KBM-7 (cell line): ENCODE measurements around the gene PCDHB14.
"Not testable (repeated sequence)": the region's sequence is repeated elsewhere in the genome, so short reads cannot be mapped to it uniquely, and the experiment has no call there.

Source experiments
- DNase-seq: peaks from one replicate; pipeline ENCODE4 v3.0.0-alpha.2; 2015
- in situ Hi-C: fragments of 300-500 bp; cut with MboI; formaldehyde crosslinking; loops from 2 replicates; pipeline ENCODE4 v1.14.3; 2020; ENCODE audit warnings: low sequenced_read_pairs, low pct_unique_long_range_greater_than_20kb, mixed read lengths

Gene PCDHB14

DNA sequence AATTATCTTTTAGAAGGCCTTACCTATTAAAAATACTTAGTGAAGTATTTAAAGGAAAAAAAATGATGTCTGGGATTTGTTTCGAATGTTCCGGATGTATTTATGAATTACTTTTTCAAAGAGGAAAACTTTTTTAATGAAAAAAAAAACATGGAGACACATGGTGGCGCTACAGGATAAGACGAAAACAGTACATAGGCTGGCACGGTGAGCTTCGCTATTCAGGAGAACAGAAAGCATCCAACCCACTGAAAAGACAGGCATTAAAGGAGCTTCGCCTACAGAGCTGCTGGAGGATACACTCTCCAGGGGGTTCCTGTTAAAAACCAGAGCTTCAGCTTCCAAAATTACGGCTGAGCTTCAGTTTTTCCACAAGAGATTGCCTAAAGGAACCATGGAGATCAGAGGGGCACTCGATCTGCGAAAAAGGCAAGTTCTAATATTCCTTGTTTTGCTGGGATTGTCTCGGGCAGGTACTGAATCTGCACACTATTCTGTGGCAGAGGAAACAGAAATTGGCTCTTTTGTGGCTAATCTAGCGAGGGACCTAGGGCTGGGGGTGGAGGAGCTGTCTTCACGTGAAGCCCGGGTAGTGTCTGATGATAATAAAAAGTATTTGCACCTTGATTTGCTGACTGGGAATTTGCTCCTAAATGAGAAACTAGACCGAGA lies at the start of gene PCDHB14:
TSS of gene PCDHB14 (plus strand) at position 232 of the 672 bp plus-strand sequence. CDS start at position 395, 163 bp downstream.
- peak; percentile 47 for DNase-seq
- in situ Hi-C loops: loop anchor here (25.0 kb wide), 1 partner anchor 339 kb away; no protein-coding TSS in a partner anchor

DNA sequence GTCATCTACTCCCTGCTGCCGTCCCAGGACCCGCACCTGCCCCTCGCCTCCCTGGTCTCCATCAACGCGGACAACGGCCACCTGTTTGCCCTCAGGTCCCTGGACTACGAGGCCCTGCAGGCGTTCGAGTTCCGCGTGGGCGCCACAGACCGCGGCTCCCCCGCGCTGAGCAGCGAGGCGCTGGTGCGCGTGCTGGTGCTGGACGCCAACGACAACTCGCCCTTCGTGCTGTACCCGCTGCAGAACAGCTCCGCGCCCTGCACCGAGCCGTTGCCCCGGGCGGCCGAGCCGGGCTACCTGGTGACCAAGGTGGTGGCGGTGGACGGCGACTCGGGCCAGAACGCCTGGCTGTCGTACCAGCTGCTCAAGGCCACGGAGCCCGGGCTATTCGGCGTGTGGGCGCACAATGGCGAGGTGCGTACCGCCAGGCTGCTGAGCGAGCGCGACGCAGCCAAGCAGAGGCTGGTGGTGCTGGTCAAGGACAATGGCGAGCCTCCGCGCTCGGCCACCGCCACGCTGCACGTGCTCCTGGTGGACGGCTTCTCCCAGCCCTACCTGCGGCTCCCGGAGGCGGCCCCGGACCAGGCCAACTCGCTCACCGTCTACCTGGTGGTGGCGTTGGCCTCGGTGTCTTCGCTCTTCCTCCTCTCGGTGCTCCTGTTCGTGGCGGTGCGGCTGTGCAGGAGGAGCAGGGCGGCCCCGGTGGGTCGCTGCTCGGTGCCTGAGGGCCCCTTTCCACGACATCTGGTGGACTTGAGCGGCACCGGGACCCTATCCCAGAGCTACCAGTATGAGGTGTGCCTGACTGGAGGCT lies 48.6 kb upstream of the PCDHB14 start:
- in situ Hi-C loops, DNase-seq: not testable (repeated sequence)

DNA sequence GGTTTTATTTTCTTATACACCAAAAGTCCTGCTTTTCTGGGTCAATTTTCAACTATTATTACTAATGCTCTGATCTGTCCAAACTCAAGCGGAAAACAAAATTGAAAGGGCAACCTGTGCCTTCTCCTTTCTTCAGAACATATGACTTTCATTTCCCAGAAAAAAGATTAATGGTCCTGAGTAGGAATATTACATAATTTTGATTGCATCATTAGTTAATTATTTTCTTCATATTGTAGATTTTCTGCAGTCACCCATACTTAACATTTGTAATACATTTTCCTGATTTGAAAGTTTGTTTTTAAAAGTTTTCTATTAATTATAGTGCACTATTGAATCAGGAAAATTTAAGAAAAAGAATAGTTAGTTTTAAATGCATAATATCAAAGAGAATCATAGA lies 47.2 kb upstream of the PCDHB14 start:
- in situ Hi-C loops: no loop called here
- DNase-seq: no peak

DNA sequence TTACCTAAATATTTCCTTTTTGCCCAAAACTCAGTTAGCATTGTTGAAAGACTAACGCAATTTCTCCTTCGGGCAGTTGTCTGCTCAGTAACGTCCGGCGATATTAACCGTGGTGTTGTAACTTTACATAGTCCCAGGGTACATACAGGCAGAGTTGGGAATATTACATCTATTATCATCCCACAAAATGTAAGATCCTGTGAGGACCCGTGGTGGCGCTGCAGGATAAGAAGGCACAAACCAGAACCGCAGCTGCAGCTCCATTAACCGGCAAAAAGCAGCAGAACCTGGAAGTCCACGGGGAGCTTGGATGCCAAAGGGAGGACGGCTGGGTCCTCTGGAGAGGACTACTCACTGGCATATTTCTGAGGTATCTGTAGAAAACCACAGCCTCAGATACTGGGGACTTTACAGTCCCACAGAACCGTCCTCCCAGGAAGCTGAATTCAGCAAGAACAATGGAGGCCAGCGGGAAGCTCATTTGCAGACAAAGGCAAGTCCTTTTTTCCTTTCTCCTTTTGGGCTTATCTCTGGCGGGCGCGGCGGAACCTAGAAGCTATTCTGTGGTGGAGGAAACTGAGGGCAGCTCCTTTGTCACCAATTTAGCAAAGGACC lies 45.5 kb upstream of the PCDHB14 start, which contains the start of gene PCDHB8:
TSS of gene PCDHB8 (plus strand) at position 214 of the 615 bp plus-strand sequence. CDS start at position 459, 245 bp downstream.
- DNase-seq: peak; percentile 74
- in situ Hi-C loops: not testable (repeated sequence)

DNA sequence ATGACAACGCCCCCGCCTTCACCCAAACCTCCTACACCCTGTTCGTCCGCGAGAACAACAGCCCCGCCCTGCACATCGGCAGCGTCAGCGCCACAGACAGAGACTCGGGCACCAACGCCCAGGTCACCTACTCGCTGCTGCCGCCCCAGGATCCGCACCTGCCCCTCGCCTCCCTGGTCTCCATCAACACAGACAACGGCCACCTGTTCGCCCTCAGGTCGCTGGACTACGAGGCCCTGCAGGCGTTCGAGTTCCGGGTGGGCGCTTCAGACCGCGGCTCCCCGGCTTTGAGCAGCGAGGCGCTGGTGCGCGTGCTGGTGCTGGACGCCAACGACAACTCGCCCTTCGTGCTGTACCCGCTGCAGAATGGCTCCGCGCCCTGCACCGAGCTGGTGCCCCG lies 43.8 kb upstream of the PCDHB14 start:
- DNase-seq: not testable (repeated sequence)

DNA sequence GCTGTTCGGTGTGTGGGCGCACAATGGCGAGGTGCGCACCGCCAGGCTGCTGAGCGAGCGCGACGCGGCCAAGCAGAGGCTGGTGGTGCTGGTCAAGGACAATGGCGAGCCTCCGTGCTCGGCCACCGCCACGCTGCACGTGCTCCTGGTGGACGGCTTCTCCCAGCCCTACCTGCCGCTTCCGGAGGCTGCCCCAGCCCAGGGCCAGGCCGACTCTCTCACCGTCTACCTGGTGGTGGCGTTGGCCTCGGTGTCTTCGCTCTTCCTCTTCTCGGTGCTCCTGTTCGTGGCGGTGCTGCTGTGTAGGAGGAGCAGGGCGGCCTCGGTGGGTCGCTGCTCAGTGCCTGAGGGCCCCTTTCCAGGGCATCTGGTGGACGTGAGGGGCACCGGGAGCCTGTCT lies 43.3 kb upstream of the PCDHB14 start:
- in situ Hi-C loops, DNase-seq: not testable (repeated sequence)

More for the DNA sequence above, 43.8 kb upstream of the PCDHB14 start:
- in situ Hi-C loops: not testable (repeated sequence)

DNA sequence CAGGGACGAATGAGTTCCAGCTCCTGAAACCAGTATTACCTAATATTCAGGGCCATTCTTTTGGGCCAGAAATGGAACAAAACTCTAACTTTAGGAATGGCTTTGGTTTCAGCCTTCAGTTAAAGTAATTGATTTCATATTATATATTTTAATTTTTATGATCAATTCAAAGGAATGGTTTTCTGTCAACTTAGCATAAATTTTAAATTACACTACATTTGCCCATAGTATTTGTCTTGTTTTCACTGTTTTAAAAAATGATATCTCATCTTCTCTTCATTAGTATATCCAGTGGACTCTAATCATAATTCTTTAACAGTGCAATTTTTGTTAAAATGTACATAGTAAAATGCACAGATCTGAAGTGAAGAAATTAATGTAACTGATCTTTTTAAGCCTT lies 42.8 kb upstream of the PCDHB14 start:
- in situ Hi-C loops: no loop called here

DNA sequence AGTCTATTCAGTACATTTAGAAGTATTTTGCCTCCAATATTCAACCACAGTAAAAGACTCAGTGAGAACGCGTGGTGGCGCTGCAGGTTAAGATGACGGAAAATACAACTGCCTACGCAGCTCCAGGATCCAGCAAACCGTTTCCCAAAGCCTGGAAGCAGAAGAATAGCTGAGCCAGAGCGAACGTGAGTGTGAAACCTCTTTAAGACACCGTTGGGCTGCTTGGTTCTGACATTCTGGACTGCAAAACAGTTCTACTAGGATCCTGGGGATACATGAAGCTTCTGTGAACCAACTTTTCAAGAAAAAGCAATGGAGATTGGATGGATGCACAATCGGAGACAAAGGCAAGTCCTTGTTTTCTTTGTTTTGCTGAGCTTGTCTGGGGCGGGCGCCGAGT lies 40.9 kb upstream of the PCDHB14 start, which contains the start of gene PCDHB16:
TSS of gene PCDHB16 (plus strand) at position 140 of the 400 bp plus-strand sequence. CDS start at position 313, 173 bp downstream.
- in situ Hi-C loops: no loop called here
- DNase-seq: no peak

More for the DNA sequence above, 42.8 kb upstream of the PCDHB14 start:
- DNase-seq: no peak

DNA sequence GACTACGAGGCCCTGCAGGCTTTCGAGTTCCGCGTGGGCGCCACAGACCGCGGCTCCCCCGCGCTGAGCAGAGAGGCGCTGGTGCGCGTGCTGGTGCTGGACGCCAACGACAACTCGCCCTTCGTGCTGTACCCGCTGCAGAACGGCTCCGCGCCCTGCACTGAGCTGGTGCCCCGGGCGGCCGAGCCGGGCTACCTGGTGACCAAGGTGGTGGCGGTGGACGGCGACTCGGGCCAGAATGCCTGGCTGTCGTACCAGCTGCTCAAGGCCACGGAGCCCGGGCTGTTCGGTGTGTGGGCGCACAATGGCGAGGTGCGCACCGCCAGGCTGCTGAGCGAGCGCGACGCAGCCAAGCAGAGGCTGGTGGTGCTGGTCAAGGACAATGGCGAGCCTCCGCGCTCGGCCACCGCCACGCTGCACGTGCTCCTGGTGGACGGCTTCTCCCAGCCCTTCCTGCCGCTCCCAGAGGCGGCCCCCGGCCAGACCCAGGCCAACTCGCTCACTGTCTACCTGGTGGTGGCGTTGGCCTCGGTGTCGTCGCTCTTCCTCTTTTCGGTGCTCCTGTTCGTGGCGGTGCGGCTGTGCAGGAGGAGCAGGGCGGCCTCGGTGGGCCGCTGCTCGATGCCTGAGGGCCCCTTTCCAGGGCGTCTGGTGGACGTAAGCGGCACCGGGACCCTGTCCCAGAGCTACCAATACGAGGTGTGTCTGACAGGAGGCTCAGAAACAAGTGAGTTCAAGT lies 38.9 kb upstream of the PCDHB14 start:
- in situ Hi-C loops, DNase-seq: not testable (repeated sequence)

DNA sequence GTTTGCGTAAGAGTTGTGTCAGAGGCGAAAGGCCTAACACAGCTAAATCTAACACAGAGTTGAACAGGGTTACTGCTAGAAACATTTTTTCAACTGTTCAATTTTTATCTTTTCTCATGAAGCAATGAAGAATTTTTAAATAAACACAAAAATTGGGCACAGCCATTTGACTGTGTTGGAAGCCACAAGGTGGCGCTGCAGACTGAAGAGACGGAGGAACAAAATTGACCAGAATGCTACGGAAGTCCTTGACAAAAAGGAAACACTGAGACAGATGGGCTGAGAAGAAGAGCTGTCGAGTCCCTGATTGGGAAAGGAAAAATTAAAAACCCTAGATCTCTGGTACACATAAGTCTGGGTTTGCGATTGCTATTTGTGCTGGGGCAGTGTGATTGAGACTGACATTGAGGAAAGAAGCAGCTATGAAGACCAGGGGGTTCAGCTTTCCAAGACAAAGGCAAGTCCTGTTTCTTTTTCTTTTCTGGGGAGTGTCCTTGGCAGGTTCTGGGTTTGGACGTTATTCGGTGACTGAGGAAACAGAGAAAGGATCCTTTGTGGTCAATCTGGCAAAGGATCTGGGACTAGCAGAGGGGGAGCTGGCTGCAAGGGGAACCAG lies 36.1 kb upstream of the PCDHB14 start, which contains the start of gene PCDHB9:
TSS of gene PCDHB9 (plus strand) at position 265 of the 616 bp plus-strand sequence. CDS start at position 423, 158 bp downstream.
- in situ Hi-C loops: no loop called here
- peak; percentile 53 for DNase-seq

DNA sequence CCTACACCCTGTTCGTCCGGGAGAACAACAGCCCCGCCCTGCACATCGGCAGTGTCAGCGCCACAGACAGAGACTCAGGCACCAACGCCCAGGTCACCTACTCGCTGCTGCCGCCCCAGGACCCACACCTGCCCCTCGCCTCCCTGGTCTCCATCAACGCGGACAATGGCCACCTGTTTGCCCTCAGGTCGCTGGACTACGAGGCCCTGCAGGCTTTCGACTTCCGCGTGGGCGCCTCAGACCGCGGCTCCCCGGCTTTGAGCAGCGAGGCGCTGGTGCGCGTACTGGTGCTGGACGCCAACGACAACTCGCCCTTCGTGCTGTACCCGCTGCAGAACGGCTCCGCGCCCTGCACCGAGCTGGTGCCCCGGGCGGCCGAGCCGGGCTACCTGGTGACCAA lies 34.5 kb upstream of the PCDHB14 start:
- DNase-seq, in situ Hi-C loops: not testable (repeated sequence)

DNA sequence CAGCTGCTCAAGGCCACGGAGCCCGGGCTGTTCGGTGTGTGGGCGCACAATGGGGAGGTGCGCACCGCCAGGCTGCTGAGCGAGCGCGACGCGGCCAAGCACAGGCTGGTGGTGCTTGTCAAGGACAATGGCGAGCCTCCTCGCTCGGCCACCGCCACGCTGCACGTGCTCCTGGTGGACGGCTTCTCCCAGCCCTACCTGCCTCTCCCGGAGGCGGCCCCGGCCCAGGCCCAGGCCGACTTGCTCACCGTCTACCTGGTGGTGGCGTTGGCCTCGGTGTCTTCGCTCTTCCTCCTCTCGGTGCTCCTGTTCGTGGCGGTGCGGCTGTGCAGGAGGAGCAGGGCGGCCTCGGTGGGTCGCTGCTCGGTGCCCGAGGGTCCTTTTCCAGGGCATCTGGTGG lies 34.0 kb upstream of the PCDHB14 start:
- in situ Hi-C loops, DNase-seq: not testable (repeated sequence)

DNA sequence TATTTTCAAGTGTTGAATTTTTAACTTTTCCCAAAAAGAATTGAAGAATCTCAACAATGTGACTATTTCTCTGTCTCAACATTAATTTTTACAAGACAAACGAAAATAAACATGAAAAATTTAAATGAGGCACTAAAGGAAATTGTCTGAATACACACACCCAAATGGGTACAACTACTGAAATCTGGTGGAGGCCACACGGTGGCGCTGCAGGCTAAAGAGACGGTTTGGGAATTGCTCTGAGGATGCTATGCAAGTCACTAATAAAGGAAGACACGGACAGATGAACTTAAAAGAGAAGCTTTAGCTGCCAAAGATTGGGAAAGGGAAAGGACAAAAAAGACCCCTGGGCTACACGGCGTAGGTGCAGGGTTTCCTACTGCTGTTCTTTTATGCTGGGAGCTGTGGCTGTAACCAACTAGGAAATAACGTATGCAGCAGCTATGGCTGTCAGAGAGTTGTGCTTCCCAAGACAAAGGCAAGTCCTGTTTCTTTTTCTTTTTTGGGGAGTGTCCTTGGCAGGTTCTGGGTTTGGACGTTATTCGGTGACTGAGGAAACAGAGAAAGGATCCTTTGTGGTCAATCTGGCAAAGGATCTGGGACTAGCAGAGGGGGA lies 30.9 kb upstream of the PCDHB14 start, which contains the start of gene PCDHB10:
TSS of gene PCDHB10 (plus strand) at position 244 of the 616 bp plus-strand sequence. CDS start at position 444, 200 bp downstream.
- DNase-seq: peak; percentile 57
- in situ Hi-C loops: no loop called here

DNA sequence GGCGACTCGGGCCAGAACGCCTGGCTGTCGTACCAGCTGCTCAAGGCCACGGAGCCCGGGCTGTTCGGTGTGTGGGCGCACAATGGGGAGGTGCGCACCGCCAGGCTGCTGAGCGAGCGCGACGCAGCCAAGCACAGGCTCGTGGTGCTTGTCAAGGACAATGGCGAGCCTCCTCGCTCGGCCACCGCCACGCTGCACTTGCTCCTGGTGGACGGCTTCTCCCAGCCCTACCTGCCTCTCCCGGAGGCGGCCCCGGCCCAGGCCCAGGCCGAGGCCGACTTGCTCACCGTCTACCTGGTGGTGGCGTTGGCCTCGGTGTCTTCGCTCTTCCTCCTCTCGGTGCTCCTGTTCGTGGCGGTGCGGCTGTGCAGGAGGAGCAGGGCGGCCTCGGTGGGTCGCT lies 28.8 kb upstream of the PCDHB14 start:
- DNase-seq, in situ Hi-C loops: not testable (repeated sequence)

DNA sequence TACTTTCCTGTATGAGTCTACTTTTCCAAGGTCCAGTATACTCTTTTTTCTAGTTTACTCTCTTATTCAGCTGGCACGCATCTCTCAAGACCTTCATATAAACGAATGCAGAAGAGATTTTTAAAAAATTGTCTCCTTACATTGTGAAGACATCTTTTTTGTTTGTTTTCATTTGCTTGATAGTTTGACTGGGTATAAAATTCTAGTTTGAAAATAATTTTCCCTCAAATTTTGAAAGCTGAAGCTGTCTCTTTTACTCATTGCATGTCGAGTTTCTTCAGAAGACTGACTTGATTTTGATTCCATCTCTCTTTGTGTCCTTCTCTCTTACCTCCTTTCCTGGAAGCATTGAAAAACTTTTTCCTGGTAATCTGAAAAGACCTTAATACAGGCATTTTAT lies 26.8 kb upstream of the PCDHB14 start:
- no peak for DNase-seq
- in situ Hi-C loops: no loop called here

DNA sequence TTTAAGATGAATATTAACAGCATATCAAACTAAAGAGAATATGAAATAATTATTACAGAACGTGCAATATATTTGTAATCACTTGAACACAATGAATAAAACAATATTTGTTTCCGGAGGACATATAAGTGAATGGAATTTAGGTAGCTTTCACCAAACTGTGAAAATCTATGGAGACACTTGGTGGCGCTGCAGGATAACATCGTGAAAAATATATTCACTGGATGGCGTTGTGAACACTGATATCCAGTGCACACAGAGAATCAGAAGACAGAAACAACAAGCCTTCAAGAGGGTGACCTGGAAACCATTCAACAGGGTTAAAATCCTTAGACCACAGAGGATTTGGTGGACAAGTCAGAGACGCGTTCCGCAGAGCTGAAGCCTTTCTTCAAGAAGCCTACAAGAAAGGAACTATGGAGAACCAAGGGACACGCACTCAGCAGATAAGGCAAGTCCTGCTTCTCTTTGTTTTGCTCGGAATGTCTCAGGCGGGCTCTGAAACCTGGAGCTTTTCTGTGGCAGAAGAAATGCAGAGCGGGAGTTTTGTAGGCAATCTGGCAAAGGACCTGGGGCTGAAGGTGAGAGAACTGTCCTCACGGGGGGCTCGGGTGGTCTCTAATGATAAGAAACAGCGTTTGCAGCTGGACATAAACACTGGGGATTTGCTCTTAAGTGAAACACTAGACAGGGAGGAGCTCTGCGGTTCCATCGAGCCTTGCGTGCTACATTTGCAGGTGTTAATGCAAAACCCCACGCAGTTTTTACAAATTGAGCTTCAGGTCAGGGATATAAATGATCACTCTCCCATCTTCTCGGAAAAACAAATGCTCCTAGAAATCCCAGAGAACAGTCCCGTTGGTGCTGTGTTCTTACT lies 23.5 kb upstream of the PCDHB14 start, which contains the start of gene PCDHB11:
TSS of gene PCDHB11 (plus strand) at position 269 of the 877 bp plus-strand sequence. CDS start at position 417, 148 bp downstream.
- in situ Hi-C loops: loop anchor here (25.0 kb wide), 1 partner anchor 363 kb away; no protein-coding TSS in a partner anchor
- DNase-seq: peak; percentile 52

DNA sequence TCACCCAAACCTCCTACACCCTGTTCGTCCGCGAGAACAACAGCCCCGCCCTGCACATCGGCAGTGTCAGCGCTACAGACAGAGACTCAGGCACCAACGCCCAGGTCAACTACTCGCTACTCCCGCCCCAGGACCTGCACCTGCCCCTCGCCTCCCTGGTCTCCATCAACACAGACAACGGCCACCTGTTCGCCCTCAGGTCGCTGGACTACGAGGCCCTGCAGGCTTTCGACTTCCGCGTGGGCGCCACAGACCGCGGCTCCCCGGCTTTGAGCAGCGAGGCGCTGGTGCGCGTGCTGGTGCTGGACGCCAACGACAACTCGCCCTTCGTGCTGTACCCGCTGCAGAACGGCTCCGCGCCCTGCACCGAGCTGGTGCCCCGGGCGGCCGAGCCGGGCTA lies 22.0 kb upstream of the PCDHB14 start:
- in situ Hi-C loops: loop anchor here (25.0 kb wide), 1 partner anchor 361 kb away; no protein-coding TSS in a partner anchor
- DNase-seq: not testable (repeated sequence)
